ENCODE results near the gene SPRY4.

Gene SPRY4

GRCh38 chr5:142287096-142287972 lies 37.5 kb downstream of the SPRY4 start:
- no peak for TF ChIP-seq CTCF (IDR thresholded peaks at IDR 0.05; ENCODE audit: low read depth, low read length)
- no peak for TF ChIP-seq MAX (IDR thresholded peaks at IDR 0.05; ENCODE audit: low read depth, low read length)
- TF ChIP-seq POLR2A (IDR thresholded peaks at IDR 0.05; ENCODE audit: extremely low read depth, insufficient read length) = no peak
- no peak for TF ChIP-seq MYC (IDR thresholded peaks at IDR 0.05; ENCODE audit: low read depth, low read length)
- no peak for DNase-seq (ENCODE audit: low read depth)
- no peak overlapping the region for H3K4me3 ChIP-seq (ENCODE audit: low read depth, low read length)

DNA sequence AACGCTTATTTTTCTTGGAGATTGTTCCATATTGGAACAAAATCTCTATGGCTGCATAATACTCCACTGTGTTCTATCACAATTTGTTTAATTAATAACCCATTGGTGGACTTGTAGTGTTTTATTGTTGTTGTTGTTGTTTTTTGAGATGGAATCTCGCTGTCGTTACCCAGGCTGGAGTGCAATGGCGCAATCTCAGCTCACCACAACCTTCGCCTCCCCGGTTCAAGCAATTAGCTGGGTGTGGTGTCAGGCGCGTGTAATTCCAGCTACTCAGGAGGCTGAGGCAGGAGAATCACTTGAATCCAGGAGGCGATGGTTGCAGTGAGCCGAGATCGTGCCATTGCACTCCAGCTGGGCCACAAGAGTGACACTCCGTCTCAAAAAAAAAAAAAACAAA lies 38.7 kb downstream of the SPRY4 start:
- DNase-seq (ENCODE audit: low read depth) = no peak
- H3K4me3 ChIP-seq (ENCODE audit: low read depth, low read length) = no peak overlapping the region
- TF ChIP-seq MYC (IDR thresholded peaks at IDR 0.05; ENCODE audit: low read depth, low read length) (no peak), CTCF (IDR thresholded peaks at IDR 0.05; ENCODE audit: low read depth, low read length) (no peak), MAX (IDR thresholded peaks at IDR 0.05; ENCODE audit: low read depth, low read length) (no peak), POLR2A (IDR thresholded peaks at IDR 0.05; ENCODE audit: extremely low read depth, insufficient read length) (no peak)

DNA sequence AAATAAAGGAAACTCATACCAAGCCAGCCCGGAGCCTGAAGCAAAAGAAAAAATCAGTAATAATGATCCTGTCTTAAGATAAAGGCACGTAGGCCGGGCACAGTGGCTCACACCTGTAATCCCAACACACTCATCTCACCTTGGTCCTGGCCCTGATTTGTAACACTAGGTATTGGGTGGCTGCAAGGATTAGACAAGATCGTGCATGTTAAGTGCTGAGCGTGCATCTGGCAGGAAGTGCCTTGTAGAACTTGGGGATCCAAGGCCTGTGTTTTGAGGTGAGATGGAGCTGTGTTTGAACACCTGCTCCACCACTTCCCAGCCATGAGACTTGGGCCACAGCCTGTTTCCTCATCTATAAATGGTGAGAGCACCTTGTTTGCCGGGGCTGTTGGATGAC lies 41.5 kb downstream of the SPRY4 start:
- DNase-seq (ENCODE audit: low read depth) = no peak
- TF ChIP-seq MAX (IDR thresholded peaks at IDR 0.05; ENCODE audit: low read depth, low read length) = no peak
- TF ChIP-seq CTCF (IDR thresholded peaks at IDR 0.05; ENCODE audit: low read depth, low read length) = no peak
- no peak for TF ChIP-seq MYC (IDR thresholded peaks at IDR 0.05; ENCODE audit: low read depth, low read length)
- no peak for TF ChIP-seq POLR2A (IDR thresholded peaks at IDR 0.05; ENCODE audit: extremely low read depth, insufficient read length)
- H3K4me3 ChIP-seq (ENCODE audit: low read depth, low read length) = no peak overlapping the region

- no peak overlapping the region for H3K4me3 ChIP-seq (ENCODE audit: low read depth, low read length)
- no peak for TF ChIP-seq MAX (IDR thresholded peaks at IDR 0.05; ENCODE audit: low read depth, low read length)
- DNase-seq (ENCODE audit: low read depth) = no peak
Observed at GRCh38 chr5:142281966-142282365, 42.9 kb downstream of the SPRY4 start.

GRCh38 chr5:142281008-142281367 lies 43.8 kb downstream of the SPRY4 start:
- no peak overlapping the region for H3K4me3 ChIP-seq (ENCODE audit: low read depth, low read length)
- TF ChIP-seq POLR2A (IDR thresholded peaks at IDR 0.05; ENCODE audit: extremely low read depth, insufficient read length) (no peak), MYC (IDR thresholded peaks at IDR 0.05; ENCODE audit: low read depth, low read length) (no peak), CTCF (IDR thresholded peaks at IDR 0.05; ENCODE audit: low read depth, low read length) (no peak), MAX (IDR thresholded peaks at IDR 0.05; ENCODE audit: low read depth, low read length) (no peak)
- DNase-seq (ENCODE audit: low read depth) = no peak
